HepG2 (cell line): ENCODE data around the gene ADGRF1. TPM values are rescaled to one million over a fixed set of nuclear protein-coding genes. Genes with fewer than 3 reads are reported as not detected.
A peak's percentile ranks its signal among the peaks of the same experiment; 100 is the strongest.

Experiments used
- ZBTB40 ChIP-seq, 2 experiments: fragments of 450-650 bp in 1 of 2; sonication (generic) in 1 of 2; formaldehyde crosslinking in 1 of 2; IDR thresholded peaks; 2 replicates each; pipeline versions ENCODE4 v1.6.1 to v1.8.0; 2016 to 2022; ENCODE audit warnings: antibody characterized with exemption in 1 of 2, mild to moderate bottlenecking in 1 of 2, missing genetic modification reagents in 1 of 2
- polyA plus RNA-seq, 8 experiments: library from polyadenylated mRNA; depleted of rRNA in 3 of 8; stranded (reverse) in 7 of 8; unstranded in 1 of 8; fragments of >200 nt; fragmentation: Illumina TruSeq in 4 of 8; extraction: Trizol in 4 of 8; gene quantifications; 2 replicates each; pipeline versions ENCODE4 v1.2.1 to v1.2.3, GENCODE V29; 2011 to 2016; ENCODE audit warnings: low read depth in 4 of 8, missing spikeins in 1 of 8, mixed read lengths in 1 of 8; ENCODE audit not compliant: insufficient read depth in 1 of 8
- total RNA-seq, 5 experiments: library from RNA; depleted of rRNA; stranded (reverse); fragments of >200 nt; fragmentation: Illumina TruSeq; extraction: Trizol; gene quantifications; 2 replicates each; pipeline ENCODE4 v1.2.3, GENCODE V29; 2016; ENCODE audit warnings: low read depth in 1 of 5

The ADGRF1 gene
- total and polyA plus RNA-seq, 2 of the 13 experiments (the other 11 are each of a cell fraction or from before 2014, with no cell fraction given): not detected

DNA sequence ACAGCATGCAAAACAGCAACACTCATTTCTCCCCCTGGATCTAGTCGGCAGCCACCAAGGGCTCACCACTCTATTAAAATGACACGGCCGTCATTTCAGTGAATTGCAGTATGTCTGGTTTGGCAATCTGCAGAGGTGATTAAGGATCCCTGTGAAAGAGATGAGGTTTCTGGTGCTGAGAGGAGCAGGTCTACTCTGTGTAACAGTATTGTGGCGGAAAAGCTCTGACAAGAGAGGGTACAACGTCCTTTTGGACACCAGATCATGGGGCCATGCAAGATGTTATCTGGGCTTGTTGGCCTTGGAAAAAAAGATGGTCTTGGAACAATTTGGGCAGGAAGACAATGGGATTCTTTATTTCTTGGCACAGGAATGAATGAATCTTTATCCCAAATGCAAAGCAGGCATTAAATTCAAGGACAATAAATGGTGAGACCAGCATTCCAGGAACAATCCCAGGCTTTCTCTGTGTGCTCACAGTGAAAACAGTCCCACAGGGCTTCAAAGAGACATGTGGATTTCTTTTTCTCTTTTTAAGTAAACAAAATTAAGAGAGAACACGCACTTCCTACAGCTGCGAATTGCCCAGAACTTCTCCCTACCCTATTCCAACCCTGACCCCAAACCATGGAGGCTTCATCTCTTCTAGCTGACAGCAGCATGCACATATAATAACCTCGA lies 33.7 kb upstream of the ADGRF1 start (continued):
- TF ChIP-seq ZBTB40 (IDR thresholded peaks at IDR 0.05) (no peak), ZBTB40 (CRISPR knock-in tag; IDR thresholded peaks at IDR 0.05) (0 out of 2 replicates have a peak, but pooled peaks have one; percentile 54)
